IMR-90 (cell line): Measurements from ENCODE around the gene PERM1.

ENCODE experiments used
- BHLHE40 ChIP-seq: fragments of 150-350 bp; IDR thresholded peaks from 2 replicates; pipeline ENCODE4 v1.6.1; 2016; ENCODE audit warnings: mild to moderate bottlenecking, low read depth, low read length
- CHD1 ChIP-seq: IDR thresholded peaks from 2 replicates; pipeline ENCODE4 v1.6.1; 2012; ENCODE audit warnings: low read depth, low read length, improper control_type of control experiment
- FOS ChIP-seq: fragments of 150-350 bp; IDR thresholded peaks from 2 replicates; pipeline ENCODE4 v1.6.1; 2016; ENCODE audit warnings: low read depth, low read length
- MAFK ChIP-seq: IDR thresholded peaks from 2 replicates; pipeline ENCODE4 v1.6.1; 2012; ENCODE audit warnings: low read depth, low read length, improper control_type of control experiment
- MAZ ChIP-seq: IDR thresholded peaks from 2 replicates; pipeline ENCODE4 v1.6.1; 2012; ENCODE audit warnings: low read depth, mild to moderate bottlenecking, low read length, improper control_type of control experiment, moderate library complexity, borderline replicate concordance
- MXI1 ChIP-seq: IDR thresholded peaks from 2 replicates; pipeline ENCODE4 v1.6.1; 2012; ENCODE audit warnings: low read depth, mild to moderate bottlenecking, low read length, moderate library complexity, borderline replicate concordance
- NFE2L2 ChIP-seq: fragments of 150-350 bp; IDR thresholded peaks from 2 replicates; pipeline ENCODE4 v1.6.1; 2016; ENCODE audit warnings: low read depth, mild to moderate bottlenecking, low read length
- POLR2A ChIP-seq: IDR thresholded peaks from 2 replicates; pipeline ENCODE4 v1.6.1; 2012; ENCODE audit warnings: mild to moderate bottlenecking, low read depth, low read length
- RAD21 ChIP-seq: IDR thresholded peaks from 2 replicates; pipeline ENCODE4 v1.6.1; 2012; ENCODE audit warnings: low read length, improper control_type of control experiment
- RCOR1 ChIP-seq: IDR thresholded peaks from 2 replicates; pipeline ENCODE4 v1.6.1; 2012; ENCODE audit warnings: mild to moderate bottlenecking, low read length, improper control_type of control experiment; ENCODE audit not compliant: insufficient replicate concordance
- RFX5 ChIP-seq: IDR thresholded peaks from 2 replicates; pipeline ENCODE4 v1.8.0; 2012; ENCODE audit warnings: low read depth, mild to moderate bottlenecking, low read length, moderate library complexity
- SMC3 ChIP-seq: fragments of 150-350 bp; IDR thresholded peaks from 2 replicates; pipeline ENCODE4 v1.6.1; 2016; ENCODE audit warnings: low read depth, mild to moderate bottlenecking, antibody characterized with exemption, low read length, moderate library complexity
- USF2 ChIP-seq: fragments of 150-350 bp; IDR thresholded peaks from 2 replicates; pipeline ENCODE4 v1.6.1; 2017; ENCODE audit warnings: mild to moderate bottlenecking, antibody characterized with exemption, low read length, low read depth
- TF ChIP-seq, protein P1 (sequence below): conservative IDR thresholded peaks from 2 replicates; pipeline ENCODE4 v1.5.1; 2012; ENCODE audit warnings: mild to moderate bottlenecking, low read depth, low read length, improper control_type of control experiment

GRCh38 chr1:1019122-1019999, 37.5 kb upstream of the PERM1 start:
- TF ChIP-seq, protein P1, sequence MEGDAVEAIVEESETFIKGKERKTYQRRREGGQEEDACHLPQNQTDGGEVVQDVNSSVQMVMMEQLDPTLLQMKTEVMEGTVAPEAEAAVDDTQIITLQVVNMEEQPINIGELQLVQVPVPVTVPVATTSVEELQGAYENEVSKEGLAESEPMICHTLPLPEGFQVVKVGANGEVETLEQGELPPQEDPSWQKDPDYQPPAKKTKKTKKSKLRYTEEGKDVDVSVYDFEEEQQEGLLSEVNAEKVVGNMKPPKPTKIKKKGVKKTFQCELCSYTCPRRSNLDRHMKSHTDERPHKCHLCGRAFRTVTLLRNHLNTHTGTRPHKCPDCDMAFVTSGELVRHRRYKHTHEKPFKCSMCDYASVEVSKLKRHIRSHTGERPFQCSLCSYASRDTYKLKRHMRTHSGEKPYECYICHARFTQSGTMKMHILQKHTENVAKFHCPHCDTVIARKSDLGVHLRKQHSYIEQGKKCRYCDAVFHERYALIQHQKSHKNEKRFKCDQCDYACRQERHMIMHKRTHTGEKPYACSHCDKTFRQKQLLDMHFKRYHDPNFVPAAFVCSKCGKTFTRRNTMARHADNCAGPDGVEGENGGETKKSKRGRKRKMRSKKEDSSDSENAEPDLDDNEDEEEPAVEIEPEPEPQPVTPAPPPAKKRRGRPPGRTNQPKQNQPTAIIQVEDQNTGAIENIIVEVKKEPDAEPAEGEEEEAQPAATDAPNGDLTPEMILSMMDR: peak; percentile 52
- TF ChIP-seq RAD21: no peak
- TF ChIP-seq POLR2A: no peak; the same call in 1 of the 2 replicates
- TF ChIP-seq MAFK: no peak
- TF ChIP-seq MXI1: peak; percentile 45; the same call in 1 of the 2 replicates
- no peak for TF ChIP-seq BHLHE40
- no peak for TF ChIP-seq RFX5
- no peak for TF ChIP-seq NFE2L2
- TF ChIP-seq USF2: no peak
- no peak for TF ChIP-seq FOS
- 0 out of 2 replicates have a peak, but pooled peaks have one; percentile 3 for TF ChIP-seq SMC3
- TF ChIP-seq RCOR1: no peak
- peak; percentile 84; the same call in 1 of the 2 replicates for TF ChIP-seq MAZ
- TF ChIP-seq CHD1: no peak
